Smooth muscle cell (in vitro differentiated cells): ENCODE data around the gene TRIM42. TPM values are rescaled to one million over a fixed set of nuclear protein-coding genes. Genes with fewer than 3 reads are reported as not detected.

Source experiments
- DNase-seq: peaks from one replicate; lab custom pipeline; 2025; ENCODE audit not compliant: unreplicated experiment; lab: John Stamatoyannopoulos, UW
- H2AFZ ChIP-seq: fragments of 200-600 bp; sonication (generic); 2 replicates; pipeline ENCODE4 v1.6.0; 2016; ENCODE audit warnings: antibody characterized with exemption, low read depth, mild to moderate bottlenecking
- H3F3A ChIP-seq: fragments of 200-600 bp; sonication (generic); 2 replicates; pipeline ENCODE4 v1.6.0; 2017; ENCODE audit warnings: antibody characterized with exemption, low read depth
- H3K27ac ChIP-seq: fragments of 200-600 bp; sonication (generic); 2 replicates; pipeline ENCODE4 v1.5.1; 2016; ENCODE audit warnings: low read depth, mild to moderate bottlenecking
- H3K27me3 ChIP-seq: fragments of 200-600 bp; sonication (generic); 2 replicates; pipeline ENCODE4 v1.6.1; 2016; ENCODE audit warnings: low read depth, mild to moderate bottlenecking
- H3K36me3 ChIP-seq: fragments of 200-600 bp; sonication (generic); 2 replicates; pipeline ENCODE4 v1.5.1; 2016; ENCODE audit warnings: low read depth
- H3K4me1 ChIP-seq: fragments of 200-600 bp; sonication (generic); 2 replicates; pipeline ENCODE4 v1.5.1; 2016; ENCODE audit warnings: low read depth
- H3K4me2 ChIP-seq: fragments of 200-600 bp; sonication (generic); 2 replicates; pipeline ENCODE4 v1.6.0; 2016; ENCODE audit warnings: mild to moderate bottlenecking
- H3K4me3 ChIP-seq: fragments of 200-600 bp; sonication (generic); 2 replicates; pipeline ENCODE4 v1.5.1; 2016; ENCODE audit warnings: mild to moderate bottlenecking
- H3K79me2 ChIP-seq: fragments of 200-600 bp; sonication (generic); 2 replicates; pipeline ENCODE4 v1.6.0; 2016; ENCODE audit warnings: low read depth, mild to moderate bottlenecking
- H3K9ac ChIP-seq: fragments of 200-600 bp; sonication (generic); 2 replicates; pipeline ENCODE4 v1.6.0; 2016; ENCODE audit warnings: low read depth
- H3K9me3 ChIP-seq: fragments of 200-600 bp; sonication (generic); replicated peaks from 2 replicates; pipeline ENCODE4 v1.5.1; 2016; ENCODE audit warnings: low read depth
- H4K20me1 ChIP-seq: fragments of 200-600 bp; sonication (generic); 2 replicates; pipeline ENCODE4 v1.6.0; 2016; ENCODE audit warnings: low read depth
- WGBS: methylation state at CpG from one replicate; pipeline ENCODE4 v1.1.7; 2016; ENCODE audit warnings: low lambda C conversion rate; 5-methylcytosine and 5-hydroxymethylcytosine counted together
- polyA plus RNA-seq: library from polyadenylated mRNA; unstranded; fragments of >200 nt; fragmentation: Nextera tagmentation; extraction: Ambion mirVana; gene quantifications from 2 replicates; pipeline ENCODE4 v1.2.1, GENCODE V29; 2016
- total RNA-seq: library from RNA; depleted of rRNA; stranded (reverse); fragments of >200 nt; gene quantifications from 2 replicates; pipeline ENCODE4 v1.2.3, GENCODE V29; 2014
- TF ChIP-seq, protein P1 (sequence below): fragments of 200-600 bp; sonication (generic); IDR thresholded peaks from 2 replicates; pipeline ENCODE4 v1.5.1; 2017; ENCODE audit warnings: borderline replicate concordance, mild to moderate bottlenecking, antibody characterized with exemption; ENCODE audit not compliant: insufficient read depth, poor library complexity, severe bottlenecking

The TRIM42 gene
- total RNA-seq = not detected in 2 replicates
- not detected in 2 replicates for polyA plus RNA-seq

DNA sequence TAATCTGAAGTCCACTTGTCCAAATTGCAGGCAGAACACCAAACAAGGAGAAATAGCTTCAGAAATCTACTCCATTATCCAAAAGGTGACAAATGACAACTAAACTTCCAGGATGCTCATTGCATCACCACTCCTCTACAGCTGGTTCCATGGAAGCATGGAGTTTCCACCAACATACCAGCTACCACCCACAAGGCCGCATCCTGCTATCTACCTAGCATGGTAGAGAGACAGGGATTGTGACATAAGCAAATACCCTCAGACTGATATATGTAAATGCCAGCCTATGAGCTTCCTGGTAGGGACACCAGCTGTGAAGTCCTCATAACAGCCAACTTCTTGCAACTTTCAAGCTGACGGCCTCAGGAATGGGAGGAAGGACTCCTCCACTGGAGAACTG lies at the start of gene TRIM42:
Gene TRIM42 (plus strand): TSS at position 301 of the 400 bp plus-strand sequence. CDS start 166 bp downstream, outside the sequence.
- no peak for DNase-seq
- WGBS = 96% methylated on average over 2 of the region's 2 CpGs
- no peak within 1 kb of the TSS for H3K4me3 ChIP-seq
- no peaks in the 10 kb centered on the region for H3F3A ChIP-seq
- TF ChIP-seq, protein P1, sequence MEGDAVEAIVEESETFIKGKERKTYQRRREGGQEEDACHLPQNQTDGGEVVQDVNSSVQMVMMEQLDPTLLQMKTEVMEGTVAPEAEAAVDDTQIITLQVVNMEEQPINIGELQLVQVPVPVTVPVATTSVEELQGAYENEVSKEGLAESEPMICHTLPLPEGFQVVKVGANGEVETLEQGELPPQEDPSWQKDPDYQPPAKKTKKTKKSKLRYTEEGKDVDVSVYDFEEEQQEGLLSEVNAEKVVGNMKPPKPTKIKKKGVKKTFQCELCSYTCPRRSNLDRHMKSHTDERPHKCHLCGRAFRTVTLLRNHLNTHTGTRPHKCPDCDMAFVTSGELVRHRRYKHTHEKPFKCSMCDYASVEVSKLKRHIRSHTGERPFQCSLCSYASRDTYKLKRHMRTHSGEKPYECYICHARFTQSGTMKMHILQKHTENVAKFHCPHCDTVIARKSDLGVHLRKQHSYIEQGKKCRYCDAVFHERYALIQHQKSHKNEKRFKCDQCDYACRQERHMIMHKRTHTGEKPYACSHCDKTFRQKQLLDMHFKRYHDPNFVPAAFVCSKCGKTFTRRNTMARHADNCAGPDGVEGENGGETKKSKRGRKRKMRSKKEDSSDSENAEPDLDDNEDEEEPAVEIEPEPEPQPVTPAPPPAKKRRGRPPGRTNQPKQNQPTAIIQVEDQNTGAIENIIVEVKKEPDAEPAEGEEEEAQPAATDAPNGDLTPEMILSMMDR = no peak
- H3K4me1 ChIP-seq = no peaks in the 10 kb centered on the region
- no peaks in the 10 kb centered on the region for H3K79me2 ChIP-seq
- no peak within 1 kb of the TSS for H3K4me2 ChIP-seq
- H3K9ac ChIP-seq = no peak within 1 kb of the TSS
- H4K20me1 ChIP-seq = no peaks in the 10 kb centered on the region
- no peak within 1 kb of the TSS for H3K27ac ChIP-seq
- H3K27me3 ChIP-seq = peaks cover 3% of the 10 kb centered on the region
- no peaks in the 10 kb centered on the region for H3K36me3 ChIP-seq
- H2AFZ ChIP-seq = no peak within 1 kb of the TSS
- no peaks in the 10 kb centered on the region for H3K9me3 ChIP-seq

DNA sequence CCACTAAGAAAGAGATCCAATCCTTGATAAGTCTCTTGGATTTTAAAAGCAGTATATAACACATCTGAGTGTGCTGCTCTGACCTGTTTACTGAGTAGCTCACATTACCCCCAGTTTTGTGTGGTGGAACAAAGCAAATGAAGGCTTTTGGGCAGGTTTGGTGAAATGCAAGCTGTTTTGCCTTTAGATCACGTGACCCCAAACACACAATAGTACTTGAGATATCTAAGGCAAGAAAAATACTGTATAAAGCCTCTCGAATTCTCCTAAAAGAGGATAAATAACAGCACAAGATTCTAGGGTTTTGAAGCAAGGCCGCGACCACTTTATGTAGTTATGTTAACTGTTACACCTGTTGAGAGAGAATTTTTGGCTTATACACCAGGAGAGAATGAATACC lies 49.3 kb upstream of the TRIM42 start:
- Histone ChIP-seq H2AFZ (no peak overlapping the region), H3K27me3 (no peaks in the 10 kb centered on the region), H3K9me3 (no peaks in the 10 kb centered on the region), H3K36me3 (no peaks in the 10 kb centered on the region), H3F3A (no peaks in the 10 kb centered on the region), H3K9ac (no peak overlapping the region), H3K4me3 (no peak overlapping the region), H3K4me1 (no peaks in the 10 kb centered on the region), H3K4me2 (no peak overlapping the region), H3K79me2 (no peaks in the 10 kb centered on the region), H3K27ac (no peak overlapping the region), H4K20me1 (no peaks in the 10 kb centered on the region)
- 80% methylated on average over 4 of the region's 4 CpGs for WGBS
- DNase-seq = no peak
- TF ChIP-seq, protein P1 = no peak

DNA sequence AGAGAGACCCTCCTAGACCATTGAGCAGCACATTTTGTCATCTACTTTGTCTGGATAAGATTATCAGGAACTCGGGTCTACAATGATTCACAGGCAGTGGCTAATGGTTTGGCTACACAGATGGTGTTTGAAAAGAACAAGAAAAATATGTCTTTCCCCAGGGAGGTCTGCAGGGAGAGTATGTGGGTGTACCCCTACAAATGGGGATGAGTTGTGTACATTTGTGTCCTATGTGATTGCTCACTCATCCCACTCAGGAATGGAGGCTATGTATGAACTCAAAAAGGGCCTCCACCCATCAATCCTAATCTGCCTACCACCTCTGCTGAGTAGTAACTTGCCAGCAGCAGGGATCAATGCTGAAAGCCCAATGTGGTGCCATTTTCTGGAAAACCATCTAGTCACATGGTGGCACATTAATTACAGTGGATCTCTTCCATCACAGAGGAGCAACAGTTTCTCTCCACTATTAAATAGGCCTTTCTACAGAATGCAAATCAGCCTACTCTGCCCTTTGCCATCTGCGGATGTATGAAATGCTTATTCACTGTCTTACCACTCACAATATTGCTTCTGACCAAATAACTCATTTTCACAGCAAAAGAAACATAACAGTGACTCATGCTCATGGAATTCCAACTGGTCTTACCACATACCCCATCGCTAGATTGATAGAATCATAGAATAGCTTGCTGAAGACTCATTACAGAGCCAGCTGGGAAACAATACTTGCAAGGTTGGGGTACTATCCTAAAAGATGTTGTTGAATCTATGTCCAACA lies 48.3 kb upstream of the TRIM42 start:
- H3K4me2 ChIP-seq = peak overlapping the region; percentile 22
- H3K27ac ChIP-seq = peak overlapping the region; percentile 53
- H3K9ac ChIP-seq = no peak overlapping the region
- no peaks in the 10 kb centered on the region for H3K4me1 ChIP-seq
- H3K27me3 ChIP-seq = no peaks in the 10 kb centered on the region
- TF ChIP-seq, protein P1 = no peak
- no peaks in the 10 kb centered on the region for H4K20me1 ChIP-seq
- H3F3A ChIP-seq = no peaks in the 10 kb centered on the region
- H3K4me3 ChIP-seq = no peak overlapping the region
- no peaks in the 10 kb centered on the region for H3K9me3 ChIP-seq
- no peak overlapping the region for H2AFZ ChIP-seq
- WGBS = 21% methylated on average over 3 of the region's 3 CpGs
- DNase-seq = no peak
- no peaks in the 10 kb centered on the region for H3K79me2 ChIP-seq
- no peaks in the 10 kb centered on the region for H3K36me3 ChIP-seq

DNA sequence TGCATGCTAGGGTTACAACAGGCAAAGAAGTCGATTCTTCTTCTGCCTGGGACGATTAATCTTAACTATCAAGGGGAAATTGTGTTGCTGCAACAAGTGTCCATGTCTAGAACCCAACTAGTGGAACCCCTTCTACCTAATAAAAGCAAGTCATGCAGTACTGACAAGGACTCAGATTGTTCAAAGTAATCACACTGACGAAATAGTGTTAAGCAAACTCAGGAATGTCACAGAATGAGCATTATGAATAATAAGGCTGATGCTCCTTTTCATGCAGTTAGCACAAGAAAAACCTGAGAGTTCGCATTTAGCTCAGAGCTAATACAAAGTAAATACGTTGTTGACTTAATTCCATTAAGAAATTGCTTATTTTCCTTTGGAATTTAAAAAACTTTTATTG lies 47.5 kb upstream of the TRIM42 start:
- no peaks in the 10 kb centered on the region for H3F3A ChIP-seq
- no peaks in the 10 kb centered on the region for H4K20me1 ChIP-seq
- whole genome bisulfite sequencing = 87% methylated on average over 5 of the region's 5 CpGs
- no peaks in the 10 kb centered on the region for H3K9me3 ChIP-seq
- peak overlapping the region; percentile 1 for H3K27ac ChIP-seq
- no peak overlapping the region for H3K9ac ChIP-seq
- no peaks in the 10 kb centered on the region for H3K27me3 ChIP-seq
- H3K79me2 ChIP-seq = no peaks in the 10 kb centered on the region
- TF ChIP-seq, protein P1 = no peak
- no peak overlapping the region for H2AFZ ChIP-seq
- DNase-seq = no peak
- no peak overlapping the region for H3K4me2 ChIP-seq
- H3K36me3 ChIP-seq = no peaks in the 10 kb centered on the region
- H3K4me3 ChIP-seq = no peak overlapping the region
- no peaks in the 10 kb centered on the region for H3K4me1 ChIP-seq
